Breast epithelium (tissue), 4 donors: Measurements from ENCODE around the gene NEK10. TPM values are rescaled to one million over a fixed set of nuclear protein-coding genes. Genes with fewer than 3 reads are reported as not detected.

Experiments used
- DNase-seq, 2 donors: peaks; one replicate each; pipeline ENCODE4 v3.0.0-alpha.2; 2019; ENCODE audit warnings: low spot score in 2 of 2
- H3K27ac ChIP-seq, 2 donors: fragments of 200-600 bp; sonication (generic) in 1 of 2; one replicate each; pipeline ENCODE4 v1.5.1; 2016 to 2019; ENCODE audit warnings: mild to moderate bottlenecking in 1 of 2
- H3K27me3 ChIP-seq, 2 donors: fragments of 200-600 bp; sonication (generic) in 1 of 2; one replicate each; pipeline versions ENCODE4 v1.5.1 to v1.6.0; 2017 to 2019; ENCODE audit warnings: control low read depth in 1 of 2, mild to moderate bottlenecking in 1 of 2
- H3K36me3 ChIP-seq: fragments of 200-600 bp; one replicate; pipeline ENCODE4 v1.5.1; 2019
- H3K4me1 ChIP-seq, 2 donors: fragments of 200-600 bp; sonication (generic); one replicate each; pipeline ENCODE4 v1.5.1; 2016 to 2019; ENCODE audit warnings: control low read depth in 1 of 2
- H3K4me3 ChIP-seq, 3 donors: fragments of 200-600 bp; sonication (generic); 1 replicate in 2 of 3; 2 replicates in 1 of 3; pipeline ENCODE4 v1.5.1; 2016 to 2019; ENCODE audit warnings: mild to moderate bottlenecking in 3 of 3, moderate library complexity in 2 of 3
- H3K9me3 ChIP-seq, 2 donors: fragments of 200-600 bp; sonication (generic) in 1 of 2; one replicate each; pipeline ENCODE4 v1.5.1; 2016 to 2019; ENCODE audit warnings: control low read depth in 1 of 2
- POLR2A ChIP-seq: fragments of 450-650 bp; IDR thresholded peaks from one replicate; pipeline ENCODE4 v1.6.1; 2016; ENCODE audit warnings: antibody characterized with exemption, mild to moderate bottlenecking, moderate library complexity
- POLR2AphosphoS5 ChIP-seq, 3 donors: sonication (generic); formaldehyde crosslinking; IDR thresholded peaks; one replicate each; pipeline ENCODE4 v1.6.1; 2017; ENCODE audit warnings: antibody characterized with exemption in 3 of 3
- intact Hi-C: fragments of 100-400 bp; cut with DNase I; formaldehyde crosslinking; loops from one replicate; pipeline ENCODE4 v1.15.1; 2023; ENCODE audit warnings: low total_unique reads
- total RNA-seq, 3 donors: library from RNA; depleted of rRNA; stranded (reverse); fragments of >200 nt; gene quantifications; one replicate each; pipeline ENCODE4 v1.1.0, GENCODE V29; 2016
- TF ChIP-seq, protein P1 (sequence below), 3 donors: fragments of 450-650 bp; IDR thresholded peaks; one replicate each; pipeline ENCODE4 v1.5.1; 2016 to 2017; ENCODE audit warnings: antibody characterized with exemption in 3 of 3, mild to moderate bottlenecking in 3 of 3, moderate library complexity in 3 of 3

The NEK10 gene
- total RNA-seq, 3 donors from 2014 or later: 0.96 to 246 (median 48.4) TPM

- Histone ChIP-seq H3K4me1 (no peaks in the 10 kb centered on the region), H3K9me3 (no peaks in the 10 kb centered on the region), H3K4me3 (no peak overlapping the region), H3K27me3 (no peaks in the 10 kb centered on the region), H3K36me3 (no peaks in the 10 kb centered on the region), H3K27ac (no peak overlapping the region)
- DNase-seq: no peak
- intact Hi-C loops: no loop called here
- no peak for TF ChIP-seq POLR2A
- TF ChIP-seq, protein P1, sequence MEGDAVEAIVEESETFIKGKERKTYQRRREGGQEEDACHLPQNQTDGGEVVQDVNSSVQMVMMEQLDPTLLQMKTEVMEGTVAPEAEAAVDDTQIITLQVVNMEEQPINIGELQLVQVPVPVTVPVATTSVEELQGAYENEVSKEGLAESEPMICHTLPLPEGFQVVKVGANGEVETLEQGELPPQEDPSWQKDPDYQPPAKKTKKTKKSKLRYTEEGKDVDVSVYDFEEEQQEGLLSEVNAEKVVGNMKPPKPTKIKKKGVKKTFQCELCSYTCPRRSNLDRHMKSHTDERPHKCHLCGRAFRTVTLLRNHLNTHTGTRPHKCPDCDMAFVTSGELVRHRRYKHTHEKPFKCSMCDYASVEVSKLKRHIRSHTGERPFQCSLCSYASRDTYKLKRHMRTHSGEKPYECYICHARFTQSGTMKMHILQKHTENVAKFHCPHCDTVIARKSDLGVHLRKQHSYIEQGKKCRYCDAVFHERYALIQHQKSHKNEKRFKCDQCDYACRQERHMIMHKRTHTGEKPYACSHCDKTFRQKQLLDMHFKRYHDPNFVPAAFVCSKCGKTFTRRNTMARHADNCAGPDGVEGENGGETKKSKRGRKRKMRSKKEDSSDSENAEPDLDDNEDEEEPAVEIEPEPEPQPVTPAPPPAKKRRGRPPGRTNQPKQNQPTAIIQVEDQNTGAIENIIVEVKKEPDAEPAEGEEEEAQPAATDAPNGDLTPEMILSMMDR (IDR thresholded peaks at IDR 0.05): no peak
- TF ChIP-seq POLR2AphosphoS5 (IDR thresholded peaks at IDR 0.05): no peak
Observed at GRCh38 chr3:27115352-27115751, 253.8 kb downstream of the NEK10 start.

DNA sequence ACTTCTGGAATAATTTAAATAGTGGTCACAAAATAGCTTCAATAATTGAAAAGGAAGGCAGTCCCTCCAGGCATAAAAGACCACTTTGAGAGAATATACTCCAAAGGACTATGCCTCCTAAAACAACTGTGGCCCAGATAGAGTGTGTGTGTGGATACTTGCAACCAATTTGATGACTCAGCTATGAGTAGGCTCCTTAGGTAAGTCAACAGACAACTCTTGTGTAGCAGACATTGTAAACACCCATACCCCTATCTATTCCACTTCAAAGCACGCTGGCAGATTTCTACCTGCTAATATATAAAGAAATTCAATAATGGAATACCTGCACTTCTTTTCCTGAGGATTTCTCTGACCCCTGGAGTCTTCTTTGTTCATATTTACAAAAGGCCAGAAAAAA, 254.5 kb downstream of the NEK10 start:
- intact Hi-C loops: no loop called here
- no peak for TF ChIP-seq POLR2A
- Histone ChIP-seq H3K27me3 (no peaks in the 10 kb centered on the region), H3K9me3 (no peaks in the 10 kb centered on the region), H3K4me3 (no peak overlapping the region), H3K27ac (no peak overlapping the region), H3K36me3 (no peaks in the 10 kb centered on the region), H3K4me1 (no peaks in the 10 kb centered on the region)
- no peak for DNase-seq

DNA sequence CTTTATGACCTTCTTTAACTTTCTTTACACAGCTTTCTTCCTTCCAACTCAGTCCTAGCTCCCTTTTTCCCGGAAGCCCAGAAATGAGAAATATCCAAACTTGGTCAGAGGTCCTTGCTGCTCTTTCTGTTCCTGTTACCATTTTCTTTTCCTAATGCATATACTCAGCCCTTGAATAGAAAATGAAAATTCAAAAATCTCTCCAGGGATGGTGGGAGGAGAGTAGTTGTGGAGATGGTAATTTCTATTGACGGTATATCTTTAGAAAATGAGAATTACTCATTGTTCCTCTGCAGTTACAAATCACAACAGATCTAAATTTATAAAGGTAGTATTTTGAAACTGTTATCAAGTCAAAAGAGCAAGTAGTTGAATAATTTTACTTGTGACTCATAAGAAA, 255.1 kb downstream of the NEK10 start:
- no peaks in the 10 kb centered on the region for H3K4me1 ChIP-seq
- DNase-seq: no peak
- intact Hi-C loops: no loop called here
- H3K4me3 ChIP-seq: no peak overlapping the region
- H3K36me3 ChIP-seq: no peaks in the 10 kb centered on the region
- no peaks in the 10 kb centered on the region for H3K9me3 ChIP-seq
- TF ChIP-seq POLR2AphosphoS5 (IDR thresholded peaks at IDR 0.05): no peak
- TF ChIP-seq, protein P1 (IDR thresholded peaks at IDR 0.05): no peak
- no peak for TF ChIP-seq POLR2A
- H3K27ac ChIP-seq: no peak overlapping the region
- no peaks in the 10 kb centered on the region for H3K27me3 ChIP-seq

DNA sequence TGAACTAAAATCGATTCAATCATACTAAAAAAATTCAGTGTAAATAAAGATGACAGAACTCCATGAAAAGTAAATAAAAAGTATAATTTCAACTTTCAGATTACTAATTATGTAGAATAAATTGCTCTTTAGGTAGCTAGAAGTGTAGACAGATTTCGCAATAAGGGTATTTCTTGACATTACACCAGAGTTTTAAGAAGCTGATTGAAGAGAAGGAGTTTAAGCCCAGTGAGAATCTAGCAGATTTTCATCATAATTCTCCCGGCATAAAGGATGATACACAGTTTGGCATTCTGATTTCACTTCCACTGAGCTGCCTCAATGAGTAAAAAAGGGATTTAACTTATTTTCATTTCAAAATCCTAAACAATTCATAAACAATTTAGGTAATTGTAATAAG, 259.2 kb downstream of the NEK10 start:
- intact Hi-C loops: no loop called here

DNA sequence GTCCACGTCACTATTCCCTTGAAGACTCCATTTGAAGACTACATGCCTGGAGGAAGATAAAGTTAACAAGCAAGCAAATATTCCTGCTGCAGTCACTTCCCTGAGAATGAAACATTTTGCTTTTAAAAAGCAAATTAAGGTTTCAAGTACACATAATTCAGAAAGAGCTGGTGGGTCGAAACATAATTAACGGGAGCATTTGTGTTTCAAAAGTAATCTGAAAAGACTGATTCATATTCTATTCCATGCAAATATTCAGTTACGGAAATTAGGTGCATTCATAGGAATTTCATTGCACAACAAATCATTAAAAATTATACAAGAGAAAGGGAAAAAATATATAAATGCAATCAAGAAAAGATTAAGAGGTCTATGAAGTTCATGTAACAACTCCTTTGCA, 260.9 kb downstream of the NEK10 start:
- H3K36me3 ChIP-seq: no peaks in the 10 kb centered on the region
- H3K4me1 ChIP-seq: no peaks in the 10 kb centered on the region
- TF ChIP-seq POLR2AphosphoS5 (IDR thresholded peaks at IDR 0.05) (no peak), POLR2A (no peak)
- TF ChIP-seq, protein P1 (IDR thresholded peaks at IDR 0.05): no peak
- H3K4me3 ChIP-seq: no peak overlapping the region
- H3K9me3 ChIP-seq: no peaks in the 10 kb centered on the region
- no peaks in the 10 kb centered on the region for H3K27me3 ChIP-seq
- no peak overlapping the region for H3K27ac ChIP-seq
- intact Hi-C loops: no loop called here
- DNase-seq: no peak

More for the DNA sequence above, 259.2 kb downstream of the NEK10 start:
- Histone ChIP-seq H3K27me3 (no peaks in the 10 kb centered on the region), H3K36me3 (no peaks in the 10 kb centered on the region), H3K27ac (no peak overlapping the region), H3K4me3 (no peak overlapping the region), H3K9me3 (no peaks in the 10 kb centered on the region), H3K4me1 (no peaks in the 10 kb centered on the region)
- DNase-seq: no peak
- TF ChIP-seq POLR2A: no peak
- no peak for TF ChIP-seq POLR2AphosphoS5 (IDR thresholded peaks at IDR 0.05)
- TF ChIP-seq, protein P1 (IDR thresholded peaks at IDR 0.05): no peak

- H3K27ac ChIP-seq: no peak overlapping the region
- H3K4me1 ChIP-seq: no peaks in the 10 kb centered on the region
- no peaks in the 10 kb centered on the region for H3K27me3 ChIP-seq
- DNase-seq: no peak
- no peak for TF ChIP-seq POLR2A
- TF ChIP-seq POLR2AphosphoS5 (IDR thresholded peaks at IDR 0.05): no peak
- TF ChIP-seq, protein P1 (IDR thresholded peaks at IDR 0.05): no peak
- H3K9me3 ChIP-seq: no peaks in the 10 kb centered on the region
- intact Hi-C loops: no loop called here
- H3K4me3 ChIP-seq: no peak overlapping the region
- no peaks in the 10 kb centered on the region for H3K36me3 ChIP-seq
Observed at GRCh38 chr3:27105904-27106303, 263.3 kb downstream of the NEK10 start.
